K562 (cell line): ENCODE measurements around the gene OR2AT4. TPM values are rescaled to one million over a fixed set of nuclear protein-coding genes. Genes with fewer than 3 reads are reported as not detected.
A peak's percentile ranks its signal among the peaks of the same experiment; 100 is the strongest.

Source experiments
- ARID2 ChIP-seq: fragments of 450-650 bp; IDR thresholded peaks from 2 replicates; pipeline ENCODE4 v1.6.1; 2017; ENCODE audit warnings: antibody characterized with exemption, mild to moderate bottlenecking
- ATF3 ChIP-seq, 2 experiments: fragments of 450-650 bp in 1 of 2; sonication (generic) in 1 of 2; formaldehyde crosslinking in 1 of 2; IDR thresholded peaks in 1 of 2; conservative IDR thresholded peaks in 1 of 2; 2 replicates each; pipeline versions ENCODE4 v1.6.1 to v1.8.1; 2016 to 2023; ENCODE audit warnings: mild to moderate bottlenecking in 2 of 2, moderate library complexity in 2 of 2, inconsistent platforms in 1 of 2, missing genetic modification reagents in 1 of 2
- BRCA1 ChIP-seq, 2 experiments: fragments of 450-650 bp in 1 of 2; sonication (generic) in 1 of 2; formaldehyde crosslinking in 1 of 2; IDR thresholded peaks; 2 replicates each; pipeline versions ENCODE4 v1.5.0 to v1.6.1; 2017 to 2020; ENCODE audit warnings: mild to moderate bottlenecking in 1 of 2, missing genetic modification reagents in 1 of 2
- CBFA2T3 ChIP-seq: fragments of 450-650 bp; IDR thresholded peaks from 2 replicates; pipeline ENCODE4 v1.6.1; 2017
- ELF2 ChIP-seq: fragments of 250-450 bp; sonication (Bioruptor Pico); IDR thresholded peaks from 2 replicates; pipeline ENCODE4 v1.5.0; 2021; ENCODE audit warnings: mild to moderate bottlenecking
- ESRRB ChIP-seq: fragments of 250-450 bp; sonication (Bioruptor Pico); IDR thresholded peaks from 2 replicates; pipeline ENCODE4 v1.5.0; 2020; ENCODE audit warnings: mild to moderate bottlenecking, moderate library complexity, borderline replicate concordance
- JUN ChIP-seq, 2 experiments: sonication (generic) in 1 of 2; formaldehyde crosslinking in 1 of 2; IDR thresholded peaks; 2 replicates each; pipeline versions ENCODE4 v1.6.1 to v1.8.0; 2012 to 2022; ENCODE audit warnings: borderline replicate concordance in 2 of 2, mild to moderate bottlenecking in 2 of 2, improper control_type of control experiment in 1 of 2, low read depth in 1 of 2, low read length in 1 of 2, missing genetic modification reagents in 1 of 2
- POLR2B ChIP-seq: fragments of 450-650 bp; IDR thresholded peaks from 2 replicates; pipeline ENCODE4 v1.6.1; 2018; ENCODE audit warnings: low read depth; ENCODE audit not compliant: partially characterized antibody
- RB1 ChIP-seq: fragments of 450-650 bp; IDR thresholded peaks from 2 replicates; pipeline ENCODE4 v1.6.1; 2017; ENCODE audit warnings: low read depth, mild to moderate bottlenecking
- RBM22 ChIP-seq: fragments of 200-400 bp; formaldehyde crosslinking; IDR thresholded peaks from 2 replicates; pipeline ENCODE4 v1.6.1; 2018; ENCODE audit warnings: low read length, low read depth; ENCODE audit not compliant: poor library complexity, severe bottlenecking
- SFPQ ChIP-seq: fragments of 200-400 bp; formaldehyde crosslinking; IDR thresholded peaks from 2 replicates; pipeline ENCODE4 v1.6.1; 2017; ENCODE audit warnings: mild to moderate bottlenecking, low read depth, low read length, moderate library complexity
- SLC30A9 ChIP-seq: fragments of 250-450 bp; sonication (Bioruptor Pico); IDR thresholded peaks from 2 replicates; pipeline ENCODE4 v1.8.0; 2022; ENCODE audit warnings: mild to moderate bottlenecking, moderate library complexity
- STAT5B ChIP-seq: fragments of 250-450 bp; sonication (Bioruptor Pico); IDR thresholded peaks from 2 replicates; pipeline ENCODE4 v1.8.0; 2021; ENCODE audit warnings: mild to moderate bottlenecking, inconsistent platforms
- TAL1 ChIP-seq: fragments of 450-650 bp; IDR thresholded peaks from 2 replicates; pipeline ENCODE4 v1.6.1; 2016; ENCODE audit warnings: mild to moderate bottlenecking
- TEAD1 ChIP-seq, 2 experiments: fragments of 450-650 bp in 1 of 2; sonication (generic) in 1 of 2; formaldehyde crosslinking; IDR thresholded peaks; 2 replicates each; pipeline versions ENCODE4 v1.4.0 to v1.8.0; 2020 to 2022; ENCODE audit warnings: mild to moderate bottlenecking in 2 of 2, missing genetic modification reagents in 1 of 2
- U2AF2 ChIP-seq: fragments of 200-400 bp; formaldehyde crosslinking; optimal IDR thresholded peaks from 2 replicates; pipeline ENCODE3; 2017; ENCODE audit warnings: low read depth, mild to moderate bottlenecking, low read length
- YY1 ChIP-seq, 3 experiments: IDR thresholded peaks; 2 replicates each; pipeline ENCODE4 v1.6.1; 2011; ENCODE audit warnings: low read length in 2 of 3, mild to moderate bottlenecking in 2 of 3, moderate library complexity in 2 of 3, borderline replicate concordance in 1 of 3, control low read depth in 1 of 3, low read depth in 1 of 3; ENCODE audit not compliant: insufficient read depth in 3 of 3, insufficient replicate concordance in 2 of 3, control insufficient read depth in 1 of 3, insufficient read length in 1 of 3; ENCODE audit errors: extremely low read depth in 1 of 3
- ZC3H8 ChIP-seq: fragments of 450-650 bp; IDR thresholded peaks from 2 replicates; pipeline ENCODE4 v1.6.1; 2017
- ZNF263 ChIP-seq: sonication (generic); formaldehyde crosslinking; IDR thresholded peaks from 2 replicates; pipeline ENCODE4 v1.8.0; 2022; ENCODE audit warnings: mild to moderate bottlenecking, missing genetic modification reagents, borderline replicate concordance
- ZNF41 ChIP-seq: fragments of 250-450 bp; sonication (Bioruptor Pico); conservative IDR thresholded peaks from 2 replicates; pipeline ENCODE4 v1.4.0; 2020; ENCODE audit warnings: mild to moderate bottlenecking
- ZNF584 ChIP-seq: fragments of 200-800 bp; sonication (Bioruptor generic); IDR thresholded peaks from 2 replicates; pipeline ENCODE4 v1.6.1; 2016; ENCODE audit warnings: low read depth, mild to moderate bottlenecking, missing genetic modification characterization, missing compliant biosample characterization
- polyA plus RNA-seq, 8 experiments: library from polyadenylated mRNA; depleted of rRNA in 4 of 8; stranded (reverse) in 5 of 8; unstranded in 3 of 8; fragments of >200 nt; fragmentation: Nextera tagmentation in 2 of 8; fragmentation: Illumina TruSeq in 1 of 8; extraction: Ambion mirVana in 2 of 8; extraction: Trizol in 1 of 8; gene quantifications; 2 replicates each; pipeline versions ENCODE4 v1.2.1 to v1.2.3, GENCODE V29; 2011 to 2014; ENCODE audit warnings: inconsistent platforms in 1 of 8, missing spikeins in 1 of 8
- total RNA-seq, 7 experiments: library from RNA; depleted of rRNA in 6 of 7; stranded (reverse); fragments of >200 nt in 6 of 7; fragmentation: Illumina TruSeq in 2 of 7; extraction: Trizol in 2 of 7; gene quantifications; 2 replicates each; pipeline versions ENCODE4 v1.2.1 to v1.2.3, GENCODE V29; 2011 to 2021; ENCODE audit warnings: low replicate concordance in 1 of 7
- TF ChIP-seq, protein P1 (sequence below): fragments of 250-450 bp; sonication (Bioruptor Pico); IDR thresholded peaks from 2 replicates; pipeline ENCODE4 v1.4.0; 2020
- TF ChIP-seq, protein P2 (sequence below), 2 experiments: fragments of 450-650 bp; conservative IDR thresholded peaks; 2 replicates each; pipeline ENCODE4 v1.6.1; 2017; ENCODE audit warnings: mild to moderate bottlenecking in 2 of 2, moderate library complexity in 2 of 2

The OR2AT4 gene
- total and polyA plus RNA-seq, 9 of the 15 experiments (the other 6 are each of a cell fraction or from before 2014, with no cell fraction given), result 0.86 to 3.1 (median 2.0) TPM

DNA sequence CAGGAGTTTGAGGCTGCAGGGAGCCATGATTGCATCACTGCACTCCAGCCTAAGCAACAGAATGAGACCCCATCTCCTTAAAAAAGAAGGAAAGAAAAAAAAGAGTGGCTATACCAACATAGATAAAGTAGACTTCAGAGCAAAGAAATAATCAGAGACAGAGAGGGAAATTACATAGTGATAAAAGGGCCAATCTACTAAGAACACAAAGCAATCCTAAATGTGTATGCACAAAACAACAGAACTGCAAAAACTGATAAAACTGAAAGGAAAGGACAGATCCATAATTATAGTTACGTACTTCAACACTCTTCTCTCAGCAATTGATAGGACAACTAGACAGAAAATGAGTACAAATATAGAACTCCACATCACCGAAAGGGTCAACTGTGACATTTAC lies 17.8 kb upstream of the OR2AT4 start (continued):
- TF ChIP-seq POLR2B (peak; percentile 9), ATF3 (IDR thresholded peaks at IDR 0.05) (0 out of 2 replicates have a peak, but pooled peaks have one; percentile 8), ATF3 (CRISPR knock-in tag; conservative IDR thresholded peaks at IDR 0.05) (no peak), BRCA1 (IDR thresholded peaks at IDR 0.05) (no peak), BRCA1 (CRISPR knock-in tag; IDR thresholded peaks at IDR 0.05) (no peak), JUN (IDR thresholded peaks at IDR 0.05; ENCODE audit: borderline replicate concordance, low read depth, low read length) (no peak), JUN (CRISPR knock-in tag; IDR thresholded peaks at IDR 0.05; ENCODE audit: borderline replicate concordance) (no peak), ZNF263 (CRISPR knock-in tag) (no peak), ZNF41 (CRISPR knock-in tag) (no peak), ARID2 (no peak), ZNF584 (no peak), YY1 (IDR thresholded peaks at IDR 0.05; ENCODE audit: borderline replicate concordance in 1 of 3, control insufficient read depth in 1 of 3, extremely low read depth in 1 of 3, insufficient read depth in 3 of 3, insufficient read length in 1 of 3, insufficient replicate concordance in 2 of 3, low read depth in 1 of 3, low read length in 2 of 3) (no peak), SLC30A9 (CRISPR knock-in tag) (no peak), ESRRB (CRISPR knock-in tag) (no peak), CBFA2T3 (peak; percentile 66), TEAD1 (CRISPR knock-in tag; IDR thresholded peaks at IDR 0.05) (no peak), U2AF2 (no peak), RBM22 (no peak), RB1 (no peak), TAL1 (peak; percentile 37; the same call in 1 of the 2 replicates), ELF2 (CRISPR knock-in tag) (no peak), SFPQ (no peak), STAT5B (CRISPR knock-in tag) (no peak), ZC3H8 (no peak)
- TF ChIP-seq, protein P1, sequence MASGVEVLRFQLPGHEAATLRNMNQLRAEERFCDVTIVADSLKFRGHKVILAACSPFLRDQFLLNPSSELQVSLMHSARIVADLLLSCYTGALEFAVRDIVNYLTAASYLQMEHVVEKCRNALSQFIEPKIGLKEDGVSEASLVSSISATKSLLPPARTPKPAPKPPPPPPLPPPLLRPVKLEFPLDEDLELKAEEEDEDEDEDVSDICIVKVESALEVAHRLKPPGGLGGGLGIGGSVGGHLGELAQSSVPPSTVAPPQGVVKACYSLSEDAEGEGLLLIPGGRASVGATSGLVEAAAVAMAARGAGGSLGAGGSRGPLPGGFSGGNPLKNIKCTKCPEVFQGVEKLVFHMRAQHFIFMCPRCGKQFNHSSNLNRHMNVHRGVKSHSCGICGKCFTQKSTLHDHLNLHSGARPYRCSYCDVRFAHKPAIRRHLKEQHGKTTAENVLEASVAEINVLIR (CRISPR knock-in tag), result no peak
- TF ChIP-seq, protein P2, sequence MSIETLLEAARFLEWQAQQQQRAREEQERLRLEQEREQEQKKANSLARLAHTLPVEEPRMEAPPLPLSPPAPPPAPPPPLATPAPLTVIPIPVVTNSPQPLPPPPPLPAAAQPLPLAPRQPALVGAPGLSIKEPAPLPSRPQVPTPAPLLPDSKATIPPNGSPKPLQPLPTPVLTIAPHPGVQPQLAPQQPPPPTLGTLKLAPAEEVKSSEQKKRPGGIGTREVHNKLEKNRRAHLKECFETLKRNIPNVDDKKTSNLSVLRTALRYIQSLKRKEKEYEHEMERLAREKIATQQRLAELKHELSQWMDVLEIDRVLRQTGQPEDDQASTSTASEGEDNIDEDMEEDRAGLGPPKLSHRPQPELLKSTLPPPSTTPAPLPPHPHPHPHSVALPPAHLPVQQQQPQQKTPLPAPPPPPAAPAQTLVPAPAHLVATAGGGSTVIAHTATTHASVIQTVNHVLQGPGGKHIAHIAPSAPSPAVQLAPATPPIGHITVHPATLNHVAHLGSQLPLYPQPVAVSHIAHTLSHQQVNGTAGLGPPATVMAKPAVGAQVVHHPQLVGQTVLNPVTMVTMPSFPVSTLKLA (conservative IDR thresholded peaks at IDR 0.05), result no peak
